H1 (cell line): ENCODE data around the gene LPP.

ENCODE experiments used
- EZH2 ChIP-seq: fragments of 200-600 bp; sonication (generic); IDR thresholded peaks from 2 replicates; pipeline ENCODE4 v1.7.1; 2012; ENCODE audit warnings: low read depth, mild to moderate bottlenecking, moderate library complexity, low read length, inconsistent platforms; ENCODE audit not compliant: severe bottlenecking
- GTF2F1 ChIP-seq: IDR thresholded peaks from 2 replicates; pipeline ENCODE4 v1.6.1; 2012; ENCODE audit warnings: low read depth, low read length, improper control_type of control experiment, borderline replicate concordance
- POLR2A ChIP-seq, 2 experiments: IDR thresholded peaks; 1 replicate in 1 of 2; 2 replicates in 1 of 2; pipeline ENCODE4 v1.6.1; 2011; ENCODE audit warnings: low read depth in 2 of 2, low read length in 2 of 2, mild to moderate bottlenecking in 2 of 2; ENCODE audit errors: control extremely low read depth in 1 of 2
- TAF1 ChIP-seq: IDR thresholded peaks from 2 replicates; pipeline ENCODE4 v1.6.1; 2011; ENCODE audit warnings: mild to moderate bottlenecking, low read depth, low read length
- TCF12 ChIP-seq: IDR thresholded peaks from 2 replicates; pipeline ENCODE4 v1.6.1; 2011; ENCODE audit warnings: low read depth, mild to moderate bottlenecking, low read length
- TEAD4 ChIP-seq: IDR thresholded peaks from 2 replicates; pipeline ENCODE4 v1.6.1; 2012; ENCODE audit warnings: low read depth, low read length, inconsistent platforms, mixed read lengths
- TF ChIP-seq, protein P1 (sequence below), 3 experiments: IDR thresholded peaks; 1 replicate in 2 of 3; 2 replicates in 1 of 3; pipeline versions ENCODE4 v1.5.1 to v1.6.1; 2011; ENCODE audit warnings: low read length in 3 of 3, mild to moderate bottlenecking in 3 of 3, inconsistent platforms in 2 of 3, low read depth in 1 of 3, moderate library complexity in 1 of 3; ENCODE audit not compliant: insufficient read depth in 1 of 3; ENCODE audit errors: control extremely low read depth in 1 of 3

GRCh38 chr3:188739511-188739910 is 585.6 kb downstream of the LPP start:
- TF ChIP-seq, protein P1, sequence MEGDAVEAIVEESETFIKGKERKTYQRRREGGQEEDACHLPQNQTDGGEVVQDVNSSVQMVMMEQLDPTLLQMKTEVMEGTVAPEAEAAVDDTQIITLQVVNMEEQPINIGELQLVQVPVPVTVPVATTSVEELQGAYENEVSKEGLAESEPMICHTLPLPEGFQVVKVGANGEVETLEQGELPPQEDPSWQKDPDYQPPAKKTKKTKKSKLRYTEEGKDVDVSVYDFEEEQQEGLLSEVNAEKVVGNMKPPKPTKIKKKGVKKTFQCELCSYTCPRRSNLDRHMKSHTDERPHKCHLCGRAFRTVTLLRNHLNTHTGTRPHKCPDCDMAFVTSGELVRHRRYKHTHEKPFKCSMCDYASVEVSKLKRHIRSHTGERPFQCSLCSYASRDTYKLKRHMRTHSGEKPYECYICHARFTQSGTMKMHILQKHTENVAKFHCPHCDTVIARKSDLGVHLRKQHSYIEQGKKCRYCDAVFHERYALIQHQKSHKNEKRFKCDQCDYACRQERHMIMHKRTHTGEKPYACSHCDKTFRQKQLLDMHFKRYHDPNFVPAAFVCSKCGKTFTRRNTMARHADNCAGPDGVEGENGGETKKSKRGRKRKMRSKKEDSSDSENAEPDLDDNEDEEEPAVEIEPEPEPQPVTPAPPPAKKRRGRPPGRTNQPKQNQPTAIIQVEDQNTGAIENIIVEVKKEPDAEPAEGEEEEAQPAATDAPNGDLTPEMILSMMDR (IDR thresholded peaks at IDR 0.05; ENCODE audit: control extremely low read depth in 1 of 3, insufficient read depth in 1 of 3, low read depth in 1 of 3, low read length in 3 of 3): no peak
- TF ChIP-seq EZH2: no peak
- TF ChIP-seq TEAD4: no peak
- TF ChIP-seq GTF2F1: no peak
- no peak for TF ChIP-seq TAF1
- no peak for TF ChIP-seq TCF12
- no peak for TF ChIP-seq POLR2A (IDR thresholded peaks at IDR 0.05; ENCODE audit: control extremely low read depth in 1 of 2, low read depth in 2 of 2, low read length in 2 of 2)
